ENCODE results near the gene MRPL34. TPM values are rescaled to one million over a fixed set of nuclear protein-coding genes. Genes with fewer than 3 reads are reported as not detected.

The MRPL34 gene
- total and polyA plus RNA-seq, 9 of the 15 experiments (the other 6 are each of a cell fraction or from before 2014, with no cell fraction given): 11.5 to 256 (median 72.5) TPM

- TF ChIP-seq, protein P1, sequence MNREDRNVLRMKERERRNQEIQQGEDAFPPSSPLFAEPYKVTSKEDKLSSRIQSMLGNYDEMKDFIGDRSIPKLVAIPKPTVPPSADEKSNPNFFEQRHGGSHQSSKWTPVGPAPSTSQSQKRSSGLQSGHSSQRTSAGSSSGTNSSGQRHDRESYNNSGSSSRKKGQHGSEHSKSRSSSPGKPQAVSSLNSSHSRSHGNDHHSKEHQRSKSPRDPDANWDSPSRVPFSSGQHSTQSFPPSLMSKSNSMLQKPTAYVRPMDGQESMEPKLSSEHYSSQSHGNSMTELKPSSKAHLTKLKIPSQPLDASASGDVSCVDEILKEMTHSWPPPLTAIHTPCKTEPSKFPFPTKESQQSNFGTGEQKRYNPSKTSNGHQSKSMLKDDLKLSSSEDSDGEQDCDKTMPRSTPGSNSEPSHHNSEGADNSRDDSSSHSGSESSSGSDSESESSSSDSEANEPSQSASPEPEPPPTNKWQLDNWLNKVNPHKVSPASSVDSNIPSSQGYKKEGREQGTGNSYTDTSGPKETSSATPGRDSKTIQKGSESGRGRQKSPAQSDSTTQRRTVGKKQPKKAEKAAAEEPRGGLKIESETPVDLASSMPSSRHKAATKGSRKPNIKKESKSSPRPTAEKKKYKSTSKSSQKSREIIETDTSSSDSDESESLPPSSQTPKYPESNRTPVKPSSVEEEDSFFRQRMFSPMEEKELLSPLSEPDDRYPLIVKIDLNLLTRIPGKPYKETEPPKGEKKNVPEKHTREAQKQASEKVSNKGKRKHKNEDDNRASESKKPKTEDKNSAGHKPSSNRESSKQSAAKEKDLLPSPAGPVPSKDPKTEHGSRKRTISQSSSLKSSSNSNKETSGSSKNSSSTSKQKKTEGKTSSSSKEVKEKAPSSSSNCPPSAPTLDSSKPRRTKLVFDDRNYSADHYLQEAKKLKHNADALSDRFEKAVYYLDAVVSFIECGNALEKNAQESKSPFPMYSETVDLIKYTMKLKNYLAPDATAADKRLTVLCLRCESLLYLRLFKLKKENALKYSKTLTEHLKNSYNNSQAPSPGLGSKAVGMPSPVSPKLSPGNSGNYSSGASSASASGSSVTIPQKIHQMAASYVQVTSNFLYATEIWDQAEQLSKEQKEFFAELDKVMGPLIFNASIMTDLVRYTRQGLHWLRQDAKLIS (CRISPR knock-in tag; IDR thresholded peaks at IDR 0.05): no peak
- TF ChIP-seq CBX5 (IDR thresholded peaks at IDR 0.05; ENCODE audit: borderline replicate concordance, low read depth): no peak
- TF ChIP-seq NFYB (IDR thresholded peaks at IDR 0.05; ENCODE audit: extremely low read depth, insufficient read length): peak; percentile 96
- TF ChIP-seq RBFOX2 (IDR thresholded peaks at IDR 0.05; ENCODE audit: low read depth, low read length): peak; percentile 69
- TF ChIP-seq FOXM1 (IDR thresholded peaks at IDR 0.05; ENCODE audit: low read depth): peak; percentile 97
- TF ChIP-seq FOXM1 (CRISPR knock-in tag; IDR thresholded peaks at IDR 0.05; ENCODE audit: low read depth): no peak
- TF ChIP-seq, protein P2, sequence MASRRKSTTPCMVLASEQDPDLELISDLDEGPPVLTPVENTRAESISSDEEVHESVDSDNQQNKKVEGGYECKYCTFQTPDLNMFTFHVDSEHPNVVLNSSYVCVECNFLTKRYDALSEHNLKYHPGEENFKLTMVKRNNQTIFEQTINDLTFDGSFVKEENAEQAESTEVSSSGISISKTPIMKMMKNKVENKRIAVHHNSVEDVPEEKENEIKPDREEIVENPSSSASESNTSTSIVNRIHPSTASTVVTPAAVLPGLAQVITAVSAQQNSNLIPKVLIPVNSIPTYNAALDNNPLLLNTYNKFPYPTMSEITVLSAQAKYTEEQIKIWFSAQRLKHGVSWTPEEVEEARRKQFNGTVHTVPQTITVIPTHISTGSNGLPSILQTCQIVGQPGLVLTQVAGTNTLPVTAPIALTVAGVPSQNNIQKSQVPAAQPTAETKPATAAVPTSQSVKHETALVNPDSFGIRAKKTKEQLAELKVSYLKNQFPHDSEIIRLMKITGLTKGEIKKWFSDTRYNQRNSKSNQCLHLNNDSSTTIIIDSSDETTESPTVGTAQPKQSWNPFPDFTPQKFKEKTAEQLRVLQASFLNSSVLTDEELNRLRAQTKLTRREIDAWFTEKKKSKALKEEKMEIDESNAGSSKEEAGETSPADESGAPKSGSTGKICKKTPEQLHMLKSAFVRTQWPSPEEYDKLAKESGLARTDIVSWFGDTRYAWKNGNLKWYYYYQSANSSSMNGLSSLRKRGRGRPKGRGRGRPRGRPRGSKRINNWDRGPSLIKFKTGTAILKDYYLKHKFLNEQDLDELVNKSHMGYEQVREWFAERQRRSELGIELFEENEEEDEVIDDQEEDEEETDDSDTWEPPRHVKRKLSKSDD (conservative IDR thresholded peaks at IDR 0.05; ENCODE audit: low read length): no peak
- TF ChIP-seq SFPQ (IDR thresholded peaks at IDR 0.05; ENCODE audit: low read depth, low read length): no peak
- no peak for TF ChIP-seq ZFP91 (CRISPR knock-in tag; IDR thresholded peaks at IDR 0.05)
- TF ChIP-seq TEAD1 (CRISPR knock-in tag; IDR thresholded peaks at IDR 0.05): peak in 1 of 2 experiments; percentile 59; a peak in 1 of 4 replicates
- TF ChIP-seq ZNF174 (CRISPR knock-in tag; IDR thresholded peaks at IDR 0.05): no peak
- TF ChIP-seq ZFX (CRISPR knock-in tag; IDR thresholded peaks at IDR 0.05): 0 out of 2 replicates have a peak, but pooled peaks have one; percentile 9
- TF ChIP-seq ZNF444 (CRISPR knock-in tag; IDR thresholded peaks at IDR 0.05): no peak
- TF ChIP-seq ZZZ3 (IDR thresholded peaks at IDR 0.05): no peak
- peak; percentile 68; the same call in 1 of the 2 replicates for TF ChIP-seq ATF7 (IDR thresholded peaks at IDR 0.05)
- TF ChIP-seq CCNT2 (IDR thresholded peaks at IDR 0.05; ENCODE audit: borderline replicate concordance, extremely low read depth, insufficient read length, low read depth, low read length): no peak
- peak; percentile 99 for TF ChIP-seq ZNF644 (tag; IDR thresholded peaks at IDR 0.05; ENCODE audit: low read depth)
Observed at GRCh38 chr19:17266975-17267788, 38.5 kb upstream of the MRPL34 start, which contains the start of gene BABAM1 (continued).

Measured in K562 (cell line).